ENCODE results near the gene GPRIN3. TPM values are rescaled to one million over a fixed set of nuclear protein-coding genes. Genes with fewer than 3 reads are reported as not detected.

The GPRIN3 gene
- total RNA-seq, 1 experiment from 2014 or later, result 0.48 TPM

- peaks cover 0 to 2% (median 0%) of the 10 kb centered on the region in 3 experiments; a peak in 1 of 7 replicates for H3K36me3 Mint-ChIP-seq (ENCODE audit: insufficient read depth in 1 of 3, low read depth in 3 of 3)
- TF ChIP-seq CTCF (conservative IDR thresholded peaks at IDR 0.05), result no peak
- Histone ChIP-seq H2BK20ac (ENCODE audit: low read depth, low read length, poor library complexity, severe bottlenecking) (no peak overlapping the region), H3K4ac (ENCODE audit: low read depth, low read length) (no peak overlapping the region), H4K5ac (ENCODE audit: insufficient read length, low read depth, low read length) (no peak overlapping the region), H2BK12ac (ENCODE audit: insufficient read length, low read depth, low read length) (no peak overlapping the region), H2BK15ac (ENCODE audit: low read depth, low read length) (no peak overlapping the region), H3T11ph (ENCODE audit: low read length) (no peak overlapping the region), H3K9ac (ENCODE audit: extremely low read depth, insufficient read length, low read length) (no peak overlapping the region), H3K4me2 (ENCODE audit: insufficient read depth, insufficient read length, low read length) (no peak overlapping the region), H2BK120ac (ENCODE audit: low read depth, low read length, poor library complexity, severe bottlenecking) (no peak overlapping the region), H3K79me2 (ENCODE audit: insufficient read depth, low read length) (no peaks in the 10 kb centered on the region), H4K91ac (ENCODE audit: insufficient read length, low read depth, low read length) (no peak overlapping the region), H3K4me1 (ENCODE audit: insufficient read depth, low read length) (no peaks in the 10 kb centered on the region), H3K79me1 (ENCODE audit: insufficient read depth, low read depth, low read length, poor library complexity, severe bottlenecking) (no peaks in the 10 kb centered on the region), H3K23me2 (ENCODE audit: insufficient read length, low read depth, low read length, poor library complexity, severe bottlenecking) (no peaks in the 10 kb centered on the region), H3K27ac (ENCODE audit: insufficient read length, low read depth, low read length) (no peak overlapping the region), H3K56ac (ENCODE audit: insufficient read length, low read depth, low read length) (no peak overlapping the region), H2BK5ac (ENCODE audit: insufficient read length, low read length) (no peak overlapping the region), H2AFZ (ENCODE audit: low read length) (no peak overlapping the region), H3K14ac (ENCODE audit: insufficient read depth, low read length) (no peak overlapping the region), H3K9me3 (ENCODE audit: control insufficient read depth, low read depth, low read length) (no peaks in the 10 kb centered on the region), H3K18ac (ENCODE audit: insufficient read length, low read depth, low read length) (no peak overlapping the region), H4K8ac (replicated peaks; ENCODE audit: insufficient read length, low read depth, low read length) (no peak overlapping the region), H2AK5ac (ENCODE audit: insufficient read length, low read length) (no peak overlapping the region), H3K27me3 (ENCODE audit: insufficient read depth, low read length) (no peaks in the 10 kb centered on the region), H4K20me1 (ENCODE audit: control insufficient read depth, insufficient read depth, insufficient read length) (no peaks in the 10 kb centered on the region), H3K23ac (ENCODE audit: insufficient read length, low read depth, low read length) (no peak overlapping the region)
- H3K4me1 Mint-ChIP-seq, result peaks cover 12 to 16% of the 10 kb centered on the region in 2 experiments
- DNase-seq, result no peak
- no CpG with 5 or more reads among the region's 2 CpGs for WGBS (ENCODE audit: extremely low coverage, insufficient read length, low lambda C conversion rate)
- H3K27me3 Mint-ChIP-seq (ENCODE audit: low read depth), result no peaks in the 10 kb centered on the region; the same call in none of the 2 replicates
- no peak overlapping the region for H3K27ac Mint-ChIP-seq
- H3K4me3 Mint-ChIP-seq, result no peak overlapping the region
- H3K9me3 Mint-ChIP-seq, result no peaks in the 10 kb centered on the region
Observed at GRCh38 chr4:89245459-89245858, 62.1 kb downstream of the GPRIN3 start.

Data from H9 (cell line).